Psoas muscle (tissue), 8 donors: ENCODE data around the gene SKIC2. TPM values are rescaled to one million over a fixed set of nuclear protein-coding genes. Genes with fewer than 3 reads are reported as not detected.

Experiments used
- ATAC-seq, 4 donors: fragments of 200-7000 bp; cut with Tn5 transposase; one replicate each; pipeline ENCODE4 v1.9.1; 2020; ENCODE audit warnings: moderate library complexity in 3 of 4, mild to moderate bottlenecking in 2 of 4
- DNase-seq, 2 donors: peaks; one replicate each; pipeline ENCODE4 v3.0.0-alpha.2; 2020
- H3K27ac ChIP-seq: fragments of 200-600 bp; one replicate; pipeline ENCODE4 v1.8.0; 2022
- H3K27me3 ChIP-seq, 3 donors: fragments of 200-600 bp in 1 of 3; one replicate each; pipeline versions ENCODE4 v1.6.1 to v1.8.0; 2013 to 2022; ENCODE audit warnings: low read length in 2 of 3, mild to moderate bottlenecking in 2 of 3, moderate library complexity in 1 of 3; ENCODE audit not compliant: insufficient read depth in 3 of 3
- H3K36me3 ChIP-seq, 2 donors: fragments of 200-600 bp in 1 of 2; one replicate each; pipeline versions ENCODE4 v1.6.1 to v1.8.0; 2013 to 2022; ENCODE audit warnings: low read depth in 1 of 2, mild to moderate bottlenecking in 1 of 2, moderate library complexity in 1 of 2; ENCODE audit not compliant: insufficient read depth in 1 of 2
- H3K4me1 ChIP-seq: fragments of 200-600 bp; one replicate; pipeline ENCODE4 v1.8.0; 2022
- H3K4me3 ChIP-seq: fragments of 200-600 bp; one replicate; pipeline ENCODE4 v1.8.0; 2022; ENCODE audit warnings: mild to moderate bottlenecking
- H3K9me3 ChIP-seq: fragments of 200-600 bp; one replicate; pipeline ENCODE4 v1.8.0; 2022
- CTCF ChIP-seq: fragments of 200-600 bp; IDR thresholded peaks from one replicate; pipeline ENCODE4 v1.8.0; 2022; ENCODE audit warnings: antibody characterized with exemption
- WGBS, 3 donors: extraction: QIAGEN DNeasy Blood & Tissue Kit; methylation state at CpG; one replicate each; pipeline versions ENCODE4 v1.1.6 to v1.1.7; 2013; 5-methylcytosine and 5-hydroxymethylcytosine counted together
- intact Hi-C, 2 donors: fragments of 100-400 bp; cut with DNase I; formaldehyde crosslinking; loops; one replicate each; pipeline versions ENCODE4 v1.11.0 to v1.14.2; 2022
- polyA plus RNA-seq, 3 donors: library from polyadenylated mRNA; stranded (reverse); fragments of 200-250 nt; gene quantifications; one replicate each; pipeline ENCODE4 v1.2.3, GENCODE V29; 2013
- total RNA-seq, 4 donors: library from RNA; stranded (reverse); fragmentation: NEBNext Ultra II Directional in 2 of 4; extraction: Animal tissue kit (Norgen Biotek cat#: 25700) in 2 of 4; gene quantifications; one replicate each; pipeline versions ENCODE4 v1.2.1 to v1.2.4, GENCODE V29; 2021 to 2023
- donor health status: healthy with polysubstance abuse.
- donor health status: DM: no; HTN: no; CAD: no; lungs with moderate emphysema.
- donor health status: Bipolar disorder and iron deficiency.
- donor health status: healthy.
- donor health status: DM: yes; HTN: yes; CAD: no.
- donor health status: DM: no; HTN: no; CAD: no.
- donor health status: DM: no; HTN: no; CAD: no.
- donor health status: DM: yes; HTN: yes; CAD: no.

The SKIC2 gene
- total and polyA plus RNA-seq, 7 donors: 26.9 to 36.6 (median 30.2) TPM

DNA sequence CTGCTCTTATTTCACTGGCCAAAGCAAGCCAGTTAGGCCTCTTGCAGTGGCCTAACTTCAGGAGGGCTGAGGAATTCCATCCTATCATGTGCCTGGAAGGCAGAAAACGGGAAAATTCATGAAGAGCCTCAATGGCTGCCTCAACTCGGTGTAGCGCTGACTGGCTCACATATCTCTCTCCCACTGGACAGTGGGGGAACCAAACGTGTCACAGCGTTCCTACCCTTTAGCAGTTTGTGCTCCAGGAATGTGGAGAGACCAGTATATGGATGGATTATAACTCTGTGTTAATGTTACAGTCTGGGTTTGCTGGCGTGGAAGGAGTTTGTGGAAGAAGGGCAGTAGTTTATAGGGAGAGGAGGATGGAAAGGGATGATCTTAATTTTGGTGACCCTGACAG lies 43.2 kb upstream of the SKIC2 start:
- intact Hi-C loops: no loop called here
- Histone ChIP-seq H3K27ac (no peak overlapping the region), H3K4me3 (no peak overlapping the region), H3K9me3 (no peaks in the 10 kb centered on the region), H3K4me1 (no peaks in the 10 kb centered on the region), H3K27me3 (peaks cover 0 to 8% (median 0%) of the 10 kb centered on the region in 3 donors), H3K36me3 (no peaks in the 10 kb centered on the region)
- 78 to 85% (median 82%) methylated on average over 6 of the region's 6 CpGs for WGBS, 3 donors
- ATAC-seq: no peak
- no peak for DNase-seq
- no peak for TF ChIP-seq CTCF

- no peak for TF ChIP-seq CTCF
- Histone ChIP-seq H3K36me3 (no peaks in the 10 kb centered on the region), H3K9me3 (no peaks in the 10 kb centered on the region), H3K27me3 (peaks cover 0 to 3% (median 0%) of the 10 kb centered on the region in 3 donors), H3K4me3 (no peak overlapping the region), H3K27ac (no peak overlapping the region), H3K4me1 (no peaks in the 10 kb centered on the region)
- no peak for ATAC-seq
- 74 to 83% (median 82%) methylated on average over 8 of the region's 8 CpGs for whole genome bisulfite sequencing, 3 donors
- no peak for DNase-seq
- intact Hi-C loops: no loop called here
These were observed 40.8 kb upstream of the SKIC2 start for GRCh38 chr6:31918069-31918720.

- Histone ChIP-seq H3K27me3 (peaks cover 0 to 3% (median 0%) of the 10 kb centered on the region in 3 donors), H3K4me1 (no peaks in the 10 kb centered on the region), H3K4me3 (no peak overlapping the region), H3K36me3 (no peaks in the 10 kb centered on the region), H3K9me3 (no peaks in the 10 kb centered on the region), H3K27ac (no peak overlapping the region)
- DNase-seq (no peak), ATAC-seq (no peak)
- intact Hi-C loops: no loop called here
- WGBS, 3 donors: 79 to 86% (median 80%) methylated on average over 6 of the region's 6 CpGs
- TF ChIP-seq CTCF: no peak
These were observed 39.2 kb upstream of the SKIC2 start for GRCh38 chr6:31919624-31920303.

DNA sequence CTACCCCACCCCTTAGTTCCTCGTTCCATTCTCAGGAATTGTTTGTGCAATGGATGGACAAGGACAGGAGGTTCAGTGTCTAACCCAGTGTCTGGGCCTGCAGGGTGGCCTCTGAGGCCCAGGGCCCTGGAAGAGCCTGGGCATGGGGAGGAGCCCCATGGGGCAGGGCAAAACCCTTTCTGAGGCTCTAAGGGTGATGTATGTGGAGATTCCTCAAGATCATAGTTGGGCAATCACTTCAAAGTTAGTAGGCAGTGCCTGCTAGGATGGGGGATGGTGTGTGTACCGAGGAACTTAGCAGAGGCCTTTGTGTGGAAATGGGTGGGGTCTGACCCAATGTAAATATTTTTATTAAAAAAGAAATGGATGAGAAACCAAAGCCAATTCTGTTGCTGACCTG lies 38.2 kb upstream of the SKIC2 start:
- no peak for TF ChIP-seq CTCF
- 76 to 80% (median 77%) methylated on average over 2 of the region's 2 CpGs for WGBS, 3 donors
- Histone ChIP-seq H3K27me3 (peaks cover 0 to 2% (median 0%) of the 10 kb centered on the region in 3 donors), H3K27ac (no peak overlapping the region), H3K4me3 (no peak overlapping the region), H3K9me3 (no peaks in the 10 kb centered on the region), H3K4me1 (no peaks in the 10 kb centered on the region), H3K36me3 (no peaks in the 10 kb centered on the region)
- intact Hi-C loops: no loop called here
- DNase-seq (no peak), ATAC-seq (no peak)
